HCT116 (cell line): ENCODE results near the gene SLC9A9. TPM values are rescaled to one million over a fixed set of nuclear protein-coding genes. Genes with fewer than 3 reads are reported as not detected.
A peak's percentile ranks its signal among the peaks of the same experiment; 100 is the strongest.

Source experiments
- ATAC-seq: fragments of 200-7000 bp; cut with Tn5 transposase; 2 replicates; pipeline ENCODE4 v1.9.1; 2020; ENCODE audit warnings: mild to moderate bottlenecking, moderate library complexity
- BruUV-seq: library from RNA; stranded (reverse); fragments of 400-500 nt; replicated peaks from 2 replicates; lab custom pipeline; 2021; lab: Mats Ljungman, UMichigan
- CTCF ChIA-PET: fragments of 300-600 bp; sonication (Branson Sonifier 250); formaldehyde crosslinking; loops from one replicate; lab custom pipeline; 2021; ENCODE audit warnings: antibody characterized with exemption; lab: Charles Lee
- POLR2A ChIA-PET: fragments of 300-600, 350-600 bp; sonication (Branson Sonifier 250); formaldehyde crosslinking; loops from one replicate; lab custom pipeline; 2021; ENCODE audit warnings: antibody characterized with exemption; lab: Charles Lee
- RAD21 ChIA-PET, 2 experiments: fragments of 300-600 bp; sonication (Branson Sonifier 250); formaldehyde crosslinking; loops; one replicate each; lab custom pipeline; 2023; ENCODE audit warnings: low total read pairs in 2 of 2; ENCODE audit not compliant: uncharacterized antibody in 2 of 2, unreplicated experiment in 2 of 2, low non-redundant PET in 1 of 2; lab: Charles Lee
- DNase-seq: peaks from one replicate; pipeline ENCODE4 v3.0.0-alpha.2; 2010; ENCODE audit warnings: low read depth, low spot score
- H2AFZ ChIP-seq: fragments of 200-600 bp; shearing (Covaris generic), sonication (generic); 2 replicates; pipeline ENCODE4 v1.6.1; 2017; ENCODE audit warnings: low read depth, mixed run types, mixed read lengths, antibody characterized with exemption, low read length; ENCODE audit not compliant: poor library complexity, severe bottlenecking
- H3K27ac ChIP-seq: 2 replicates; pipeline ENCODE4 v1.5.1; 2012; ENCODE audit warnings: low read depth, low read length
- H3K27me3 ChIP-seq: fragments of 200-600 bp; sonication (generic); 2 replicates; pipeline ENCODE4 v1.6.1; 2016; ENCODE audit warnings: mixed run types, low read length, mixed read lengths; ENCODE audit not compliant: insufficient read depth
- H3K36me3 ChIP-seq, 2 experiments: fragments of 200-500 bp in 1 of 2; fragments of 200-600 bp in 1 of 2; sonication (Bioruptor generic) in 1 of 2; sonication (generic) in 1 of 2; 2 replicates each; pipeline versions ENCODE4 v1.5.1 to v1.6.1; 2014 to 2016; ENCODE audit warnings: low read length in 2 of 2, inconsistent platforms in 1 of 2, mixed read lengths in 1 of 2, mixed run types in 1 of 2; ENCODE audit not compliant: insufficient read depth in 2 of 2, control insufficient read depth in 1 of 2
- H3K4me1 ChIP-seq, 2 experiments: fragments of 200-600 bp in 1 of 2; sonication (generic) in 1 of 2; 2 replicates each; pipeline versions ENCODE4 v1.5.1 to v1.6.1; 2012 to 2017; ENCODE audit warnings: low read length in 2 of 2, inconsistent platforms in 1 of 2, mild to moderate bottlenecking in 1 of 2, mixed read lengths in 1 of 2, mixed run types in 1 of 2, moderate library complexity in 1 of 2; ENCODE audit not compliant: insufficient read depth in 2 of 2, control insufficient read depth in 1 of 2
- H3K4me2 ChIP-seq: fragments of 200-600 bp; sonication (generic); 2 replicates; pipeline ENCODE4 v1.6.1; 2017; ENCODE audit warnings: mixed run types, low read length, mixed read lengths
- H3K4me3 ChIP-seq, 2 experiments: fragments of 200-600 bp in 1 of 2; sonication (generic) in 1 of 2; replicated peaks in 1 of 2; 2 replicates each; pipeline ENCODE4 v1.5.1; 2011 to 2016; ENCODE audit warnings: low read length in 2 of 2, control low read depth in 1 of 2, low read depth in 1 of 2, mild to moderate bottlenecking in 1 of 2, mixed read lengths in 1 of 2, mixed run types in 1 of 2
- H3K79me2 ChIP-seq: fragments of 200-600 bp; sonication (generic); 2 replicates; pipeline ENCODE4 v1.6.1; 2017; ENCODE audit warnings: mild to moderate bottlenecking, mixed run types, low read length, moderate library complexity, mixed read lengths; ENCODE audit not compliant: insufficient read depth
- H3K9ac ChIP-seq: fragments of 200-600 bp; sonication (generic); 2 replicates; pipeline ENCODE4 v1.6.1; 2016; ENCODE audit warnings: low read length, mixed read lengths
- H3K9me2 ChIP-seq: fragments of 200-600 bp; sonication (generic), shearing (Covaris generic); 2 replicates; pipeline ENCODE4 v1.6.1; 2017; ENCODE audit warnings: mixed run types, mild to moderate bottlenecking, moderate library complexity; ENCODE audit not compliant: insufficient read depth
- H3K9me3 ChIP-seq, 2 experiments: fragments of 200-500 bp in 1 of 2; fragments of 200-600 bp in 1 of 2; sonication (Bioruptor generic) in 1 of 2; sonication (generic) in 1 of 2; 2 replicates each; pipeline ENCODE4 v1.6.1; 2014 to 2017; ENCODE audit warnings: low read length in 2 of 2, mixed read lengths in 2 of 2, inconsistent platforms in 1 of 2, low read depth in 1 of 2, mild to moderate bottlenecking in 1 of 2, mixed run types in 1 of 2, moderate library complexity in 1 of 2; ENCODE audit not compliant: control insufficient read depth in 1 of 2, insufficient read depth in 1 of 2
- H4K20me1 ChIP-seq: fragments of 200-600 bp; sonication (generic), shearing (Covaris generic); 2 replicates; pipeline ENCODE4 v1.6.1; 2017; ENCODE audit warnings: mixed run types, mild to moderate bottlenecking, moderate library complexity; ENCODE audit not compliant: insufficient read depth
- ATF3 ChIP-seq: IDR thresholded peaks from 2 replicates; pipeline ENCODE4 v1.6.1; 2012
- CEBPB ChIP-seq: IDR thresholded peaks from 2 replicates; pipeline ENCODE4 v1.6.1; 2012; ENCODE audit warnings: low read depth
- CTCF ChIP-seq, 3 experiments: fragments of 200-600 bp in 1 of 3; sonication (generic) in 1 of 3; IDR thresholded peaks in 2 of 3; conservative IDR thresholded peaks in 1 of 3; 2 replicates each; pipeline ENCODE4 v1.5.1; 2012 to 2017; ENCODE audit warnings: low read depth in 2 of 3, low read length in 2 of 3, antibody characterized with exemption in 1 of 3, borderline replicate concordance in 1 of 3, control low read depth in 1 of 3, mild to moderate bottlenecking in 1 of 3, mixed read lengths in 1 of 3, mixed run types in 1 of 3, moderate library complexity in 1 of 3; ENCODE audit not compliant: insufficient read depth in 1 of 3
- EGR1 ChIP-seq: IDR thresholded peaks from 2 replicates; pipeline ENCODE4 v1.6.1; 2012; ENCODE audit warnings: low read depth
- EZH2phosphoT487 ChIP-seq: fragments of 200-600 bp; IDR thresholded peaks from 2 replicates; pipeline ENCODE4 v1.6.1; 2018; ENCODE audit warnings: antibody characterized with exemption, borderline replicate concordance
- FOSL1 ChIP-seq: IDR thresholded peaks from 2 replicates; pipeline ENCODE4 v1.6.1; 2012; ENCODE audit warnings: low read depth
- JUND ChIP-seq: IDR thresholded peaks from 2 replicates; pipeline ENCODE4 v1.6.1; 2012
- MAX ChIP-seq: IDR thresholded peaks from 2 replicates; pipeline ENCODE4 v1.6.1; 2012
- POLR2A ChIP-seq: IDR thresholded peaks from 2 replicates; pipeline ENCODE4 v1.7.0; 2011; ENCODE audit warnings: borderline replicate concordance; ENCODE audit not compliant: insufficient read depth, insufficient read length; ENCODE audit errors: extremely low read depth
- RAD21 ChIP-seq: IDR thresholded peaks from 2 replicates; pipeline ENCODE4 v1.6.1; 2012; ENCODE audit warnings: low read depth, mild to moderate bottlenecking
- REST ChIP-seq: IDR thresholded peaks from 2 replicates; pipeline ENCODE4 v1.6.1; 2012; ENCODE audit warnings: low read depth
- SIN3A ChIP-seq: IDR thresholded peaks from 2 replicates; pipeline ENCODE4 v1.6.1; 2012; ENCODE audit warnings: low read depth
- SP1 ChIP-seq: IDR thresholded peaks from 2 replicates; pipeline ENCODE4 v1.6.1; 2012; ENCODE audit warnings: low read depth
- ZFX ChIP-seq: fragments of 450-650 bp; IDR thresholded peaks from 2 replicates; pipeline ENCODE4 v1.6.1; 2017
- intact Hi-C: fragments of 100-400 bp; cut with micrococcal nuclease; formaldehyde crosslinking; loops from 2 replicates; pipeline ENCODE4 v1.10.0; 2022
- total RNA-seq: library from RNA; stranded (reverse); gene quantifications from one replicate; pipeline ENCODE4 v1.2.1, GENCODE V29; 2021; ENCODE audit not compliant: unreplicated experiment

SLC9A9 gene
- total RNA-seq, 1 experiment from 2014 or later: 0.20 TPM

- intact Hi-C loops: no loop called here
- RAD21 ChIA-PET: no interaction called here
- no peak overlapping the region for H3K4me2 ChIP-seq
- CTCF ChIA-PET: no interaction called here
- no peak overlapping the region for H3K4me3 ChIP-seq
- no peaks in the 10 kb centered on the region for H3K36me3 ChIP-seq
- no peak for DNase-seq
- no TSS peak for BruUV-seq
- H3K79me2 ChIP-seq: no peaks in the 10 kb centered on the region
- TF ChIP-seq ATF3 (no peak), CTCF (IDR thresholded peaks at IDR 0.05 in 2 of 3, conservative IDR thresholded peaks at IDR 0.05 in 1 of 3; ENCODE audit: borderline replicate concordance in 1 of 3, insufficient read depth in 1 of 3, low read depth in 2 of 3, low read length in 2 of 3) (0 out of 6 replicates have a peak, but pooled peaks of 1 of the 3 experiments have one; percentile 12)
- TF ChIP-seq, all 23 proteins: peak for 1
- POLR2A ChIA-PET: no interaction called here
- no peak overlapping the region for H3K9ac ChIP-seq
- no peak overlapping the region for H2AFZ ChIP-seq
- H3K9me2 ChIP-seq: no peaks in the 10 kb centered on the region
- no peaks in the 10 kb centered on the region for H3K9me3 ChIP-seq
- H3K4me1 ChIP-seq: peaks cover 0 to 9% of the 10 kb centered on the region in 2 experiments; a peak in 1 of 4 replicates
- no peaks in the 10 kb centered on the region for H4K20me1 ChIP-seq
- 0 out of 2 replicates have a peak, but pooled peaks cover 5% of the 10 kb centered on the region for H3K27me3 ChIP-seq
- no peak overlapping the region for H3K27ac ChIP-seq
- no peak; the same call in 1 of the 2 replicates for ATAC-seq
Measured at GRCh38 chr3:143301031-143301901, 547.0 kb downstream of the SLC9A9 start.

- RAD21 ChIA-PET: no interaction called here
- TF ChIP-seq POLR2A: no peak
- no peak for TF ChIP-seq ZFX
- no peak for TF ChIP-seq CEBPB
- TF ChIP-seq REST: no peak
- TF ChIP-seq FOSL1: no peak
- no peak for TF ChIP-seq SP1
- TF ChIP-seq RAD21: no peak
- no peak for TF ChIP-seq MAX
- TF ChIP-seq EZH2phosphoT487: no peak
- no peak for TF ChIP-seq EGR1
- TF ChIP-seq JUND: no peak
- no peak for TF ChIP-seq SIN3A
Measured at GRCh38 chr3:143298886-143299535, 549.3 kb downstream of the SLC9A9 start.

More at GRCh38 chr3:143298886-143299535, 549.3 kb downstream of the SLC9A9 start:
- no peaks in the 10 kb centered on the region for H4K20me1 ChIP-seq
- intact Hi-C loops: no loop called here
- no TSS peak for BruUV-seq
- CTCF ChIA-PET: no interaction called here
- no peak overlapping the region for H3K4me3 ChIP-seq
- no peak for DNase-seq
- POLR2A ChIA-PET: no interaction called here
- ATAC-seq: no peak
- H3K9me2 ChIP-seq: no peaks in the 10 kb centered on the region
- no peaks in the 10 kb centered on the region for H3K36me3 ChIP-seq
- peaks cover 0 to 6% of the 10 kb centered on the region in 2 experiments; a peak in 1 of 4 replicates for H3K4me1 ChIP-seq
- no peak overlapping the region for H3K27ac ChIP-seq
- 0 out of 2 replicates have a peak, but pooled peaks cover 5% of the 10 kb centered on the region for H3K27me3 ChIP-seq
- no peak overlapping the region for H3K4me2 ChIP-seq
- no peaks in the 10 kb centered on the region for H3K9me3 ChIP-seq
- H3K79me2 ChIP-seq: no peaks in the 10 kb centered on the region
- H2AFZ ChIP-seq: no peak overlapping the region
- H3K9ac ChIP-seq: no peak overlapping the region
